ENCODE results near the gene SATB1.

GRCh38 chr3:18398448-18398847, 26.7 kb downstream of the SATB1 start:
- no peak for TF ChIP-seq CTCF (conservative IDR thresholded peaks at IDR 0.05; ENCODE audit: low read length)
- no peak for TF ChIP-seq EZH2phosphoT487 (IDR thresholded peaks at IDR 0.05; ENCODE audit: borderline replicate concordance)
